ENCODE measurements around the gene KLHL25.

Gene KLHL25

DNA sequence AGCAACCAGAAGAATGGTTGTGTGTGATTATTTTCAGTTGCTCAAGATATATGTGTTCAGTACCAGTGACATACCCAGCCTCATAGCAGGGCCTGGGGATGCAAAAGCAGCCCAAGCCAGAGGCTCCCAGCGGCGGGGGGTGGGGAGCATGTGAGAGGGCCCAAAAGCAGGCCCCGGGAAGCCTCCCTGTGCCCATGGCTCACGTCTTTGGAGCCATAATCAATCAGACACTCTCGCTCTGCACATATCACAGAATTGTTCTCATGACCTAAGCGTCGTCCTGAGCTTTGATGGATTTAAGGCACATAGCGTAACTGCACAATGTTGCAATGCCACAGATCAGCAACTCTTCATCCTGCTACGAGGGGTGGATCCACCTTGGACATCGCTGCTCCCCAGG is 20.8 kb downstream of the KLHL25 start:
- no peak for DNase-seq (ENCODE audit: low read depth)

DNA sequence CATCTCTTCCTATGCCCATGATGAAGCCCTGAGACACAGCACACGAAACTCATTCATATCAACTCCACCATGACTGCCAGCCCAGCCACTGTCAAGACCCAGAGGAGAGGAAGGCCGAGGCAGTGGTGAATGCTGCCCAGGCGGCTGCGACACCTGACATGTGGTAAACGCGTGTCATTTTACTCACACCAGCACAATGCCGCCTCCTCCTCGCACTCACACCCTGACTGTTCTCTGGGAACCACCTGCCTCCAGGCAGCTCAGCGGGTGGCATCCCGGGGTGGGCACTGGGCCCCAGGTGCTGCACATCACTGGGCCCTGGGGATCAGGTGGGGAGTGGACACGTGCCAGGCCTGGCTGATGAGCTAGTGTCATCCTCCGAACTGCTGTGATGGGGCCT is 21.5 kb downstream of the KLHL25 start:
- DNase-seq (ENCODE audit: low read depth), result no peak

DNA sequence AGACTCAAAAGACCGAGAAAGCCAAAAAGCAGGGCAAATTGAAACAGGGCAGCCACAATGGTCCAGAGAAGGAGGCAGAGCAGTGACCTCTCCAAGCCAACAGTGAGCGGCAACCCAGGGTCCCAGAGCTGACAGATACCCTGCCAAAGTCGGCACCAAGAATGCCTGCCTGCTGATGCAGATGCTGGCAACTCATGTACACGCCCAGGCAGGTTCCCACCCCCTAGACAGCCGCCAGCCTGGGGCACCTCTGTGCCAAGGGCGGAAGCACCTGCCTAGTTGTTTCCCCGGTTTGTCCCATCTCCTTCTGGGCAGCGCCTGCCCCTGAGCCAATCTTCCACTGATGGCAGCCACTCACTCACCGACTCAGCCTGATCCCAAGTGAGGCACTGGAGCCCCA is 22.1 kb downstream of the KLHL25 start:
- no peak for DNase-seq (ENCODE audit: low read depth)

DNA sequence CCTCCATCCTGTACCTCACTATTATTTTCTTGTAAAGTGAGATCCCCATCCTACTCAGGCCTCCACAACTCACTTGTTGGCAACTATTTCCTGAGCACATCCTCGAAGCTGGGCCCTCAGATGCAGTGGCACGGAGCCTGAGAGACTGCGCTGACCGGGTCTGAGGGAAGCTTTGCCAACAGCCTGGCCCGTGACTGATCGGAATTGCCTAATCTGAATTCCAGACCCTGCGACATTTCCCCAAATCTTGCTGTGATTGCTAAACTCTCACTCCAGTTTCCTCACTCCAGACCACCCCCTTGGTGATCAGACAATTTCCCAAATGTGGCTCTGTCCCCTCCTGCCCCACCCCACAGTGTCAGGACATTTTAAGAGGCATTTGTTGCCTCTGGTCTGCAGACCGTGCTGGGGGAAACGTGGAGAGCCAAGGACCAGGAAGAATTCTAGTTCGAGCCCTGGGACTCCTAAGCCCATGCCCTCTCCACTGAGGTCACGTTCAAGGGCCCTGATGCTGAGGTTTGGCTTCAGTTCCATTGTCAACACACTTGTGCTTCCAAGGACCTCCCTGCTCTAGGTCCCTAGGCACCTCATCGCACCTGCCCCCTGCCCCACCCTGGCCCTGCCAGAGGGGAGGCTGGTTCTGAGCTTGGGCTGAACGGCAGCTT is 22.8 kb downstream of the KLHL25 start:
- no peak for DNase-seq (ENCODE audit: low read depth)

DNA sequence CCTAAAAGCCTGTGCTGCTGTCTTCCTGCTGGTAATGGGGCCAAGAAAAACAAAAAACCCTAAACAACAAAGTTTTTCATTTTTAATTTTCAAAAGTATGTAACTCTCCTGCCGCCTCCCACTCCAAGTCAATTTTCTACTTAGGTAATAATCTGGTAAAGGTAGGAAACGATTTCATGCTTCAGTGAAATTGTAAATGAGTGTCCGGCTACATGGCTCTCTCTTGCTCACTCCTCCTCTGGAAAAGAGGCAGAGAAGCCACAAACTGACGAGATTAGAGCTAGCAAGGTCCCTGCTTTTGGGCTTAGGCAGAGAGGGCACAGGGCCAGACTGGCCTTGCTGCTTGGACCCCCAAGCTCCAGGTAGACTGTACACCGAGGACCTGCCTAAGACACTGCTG is 23.5 kb downstream of the KLHL25 start:
- no peak for DNase-seq (ENCODE audit: low read depth)

DNA sequence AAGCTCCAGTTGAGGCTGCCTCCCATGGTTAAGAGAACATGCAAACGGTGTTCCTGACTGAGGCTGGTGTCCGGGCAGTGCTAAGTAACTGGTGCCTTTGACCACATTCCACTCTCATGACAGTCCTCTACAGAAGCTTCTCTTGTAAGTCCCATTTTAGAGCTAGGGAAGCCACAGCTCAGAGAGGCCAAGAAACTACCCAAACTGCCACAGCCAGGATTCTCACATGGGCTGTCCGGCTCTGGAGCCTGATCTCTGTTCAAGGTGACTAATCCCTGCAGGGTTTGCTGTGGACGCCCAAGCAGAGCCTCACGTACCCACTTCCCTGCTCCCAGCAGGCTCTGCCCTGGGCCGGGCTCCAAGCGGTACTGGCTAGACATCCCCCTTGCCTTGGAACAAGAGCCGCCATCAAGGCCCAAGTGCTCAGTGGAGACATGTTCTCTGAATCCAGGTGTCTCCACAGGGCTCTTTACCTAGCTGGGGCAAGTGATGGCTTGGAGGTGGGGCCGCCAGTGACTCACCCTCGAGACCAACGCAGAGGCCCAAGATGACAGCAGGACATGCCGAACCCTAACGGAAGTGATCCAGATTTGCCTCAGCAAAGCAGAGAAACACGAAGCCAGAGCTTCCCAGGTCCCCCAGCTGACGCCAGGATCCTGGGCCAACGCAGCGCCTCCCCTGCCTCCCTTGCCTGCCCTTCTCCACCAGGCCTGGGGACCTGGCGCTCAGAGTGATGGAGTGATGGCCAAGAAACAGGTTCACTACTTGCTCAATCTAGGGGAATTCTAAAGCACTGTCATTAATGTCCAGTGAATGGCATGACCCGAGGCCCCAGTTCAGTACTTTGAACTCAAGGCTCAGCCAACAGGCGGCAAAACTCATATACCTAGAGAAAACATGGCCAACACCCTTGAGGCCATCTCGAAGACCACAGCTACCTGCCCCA is 24.4 kb downstream of the KLHL25 start:
- DNase-seq (ENCODE audit: low read depth), result no peak

DNA sequence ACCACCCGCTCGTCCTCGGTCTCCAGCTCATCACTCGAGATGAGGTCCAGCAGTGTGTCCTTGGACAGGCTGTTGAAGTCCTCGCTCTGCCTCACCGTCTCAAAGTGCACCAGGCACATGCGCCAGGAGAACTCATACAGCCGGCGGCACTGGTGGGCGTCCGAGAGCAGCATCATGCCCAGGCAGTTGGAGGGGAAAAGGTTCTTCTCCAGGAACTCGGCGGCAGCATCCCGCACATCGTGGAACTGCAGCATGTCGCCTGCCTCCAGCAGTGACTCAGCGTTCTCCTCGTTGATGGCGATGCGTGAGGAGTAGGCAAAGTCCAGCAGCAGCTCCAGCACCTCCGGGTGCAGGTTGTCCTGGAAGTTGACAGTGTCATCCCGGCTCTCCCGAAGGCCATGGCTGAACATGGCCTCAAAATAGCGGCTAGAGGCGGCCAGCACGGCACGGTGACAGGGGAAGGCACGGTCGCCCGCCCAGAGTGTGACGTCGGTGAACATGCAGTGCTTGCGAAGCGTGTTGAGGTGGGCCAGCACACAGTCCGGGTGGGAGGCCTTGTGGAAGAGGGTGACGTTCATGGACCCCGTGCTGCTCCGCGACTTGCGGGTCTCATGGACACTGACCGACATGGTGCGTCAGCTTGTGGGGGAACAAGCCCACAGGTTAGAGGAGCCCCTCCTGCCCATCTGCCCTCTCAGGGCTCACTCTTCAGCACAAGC is 25.4 kb downstream of the KLHL25 start:
- no peak for DNase-seq (ENCODE audit: low read depth)

DNA sequence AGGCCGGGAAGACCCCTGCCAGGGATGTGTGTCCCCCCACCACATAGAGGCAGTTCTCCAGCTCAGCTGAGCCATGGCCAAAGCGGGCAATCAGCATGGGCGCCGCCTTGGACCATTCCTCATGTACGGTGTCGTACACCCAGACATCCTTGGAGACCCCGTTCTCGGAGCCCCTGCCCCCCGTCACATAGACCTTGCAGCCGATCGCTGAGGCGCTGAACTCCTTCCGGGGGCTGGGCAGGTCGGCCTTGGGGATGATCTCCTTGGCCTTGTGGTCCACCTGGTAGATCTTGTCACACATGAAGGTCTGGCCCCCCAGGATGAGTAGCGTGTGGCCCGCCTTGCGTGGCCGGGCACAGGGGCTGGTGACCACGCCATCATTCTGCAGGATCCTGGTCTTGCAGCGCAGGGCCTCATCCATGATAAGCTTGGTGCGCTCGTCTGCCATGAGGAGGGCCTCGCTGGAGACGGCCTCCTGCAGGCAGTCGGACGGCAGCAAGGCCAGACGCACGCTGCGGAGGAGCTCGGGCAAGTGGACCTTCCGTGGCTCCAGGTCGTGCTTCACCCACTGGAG is 26.0 kb downstream of the KLHL25 start:
- DNase-seq (ENCODE audit: low read depth), result no peak

DNA sequence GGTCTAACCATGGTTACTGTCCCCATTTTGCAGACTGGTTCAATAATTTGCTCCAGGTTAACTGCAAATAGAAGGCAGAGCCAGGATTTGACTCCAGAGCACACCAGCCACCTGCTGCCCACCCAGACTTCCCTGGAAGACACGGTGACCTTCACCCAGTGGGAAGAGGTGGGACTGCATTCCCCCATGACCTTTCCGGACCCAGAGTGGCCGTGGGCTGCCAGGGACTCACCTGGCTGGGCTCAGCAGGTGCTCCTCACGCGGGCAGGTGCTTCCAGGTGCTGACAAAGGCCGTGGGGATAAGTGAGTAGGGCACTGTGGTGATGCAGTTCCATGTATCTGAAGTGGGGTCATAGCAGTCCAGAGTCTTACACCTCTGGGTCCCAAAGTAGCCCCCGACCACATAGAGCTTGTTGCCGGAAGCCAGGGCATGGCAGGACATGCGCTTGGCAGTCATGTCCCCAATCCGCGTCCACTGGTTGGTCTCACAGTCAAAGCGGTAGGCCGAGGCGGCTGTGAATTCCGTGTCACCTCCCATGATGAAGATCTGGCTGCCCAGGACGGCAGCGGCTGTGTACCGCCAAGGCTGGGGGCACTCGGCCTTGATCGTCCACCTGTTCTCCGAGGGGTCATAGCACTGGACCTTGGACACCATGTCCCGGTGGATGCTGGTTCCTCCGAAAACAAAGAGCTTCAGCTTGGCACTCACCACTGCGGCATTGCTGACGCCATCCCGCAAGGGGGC is 26.8 kb downstream of the KLHL25 start:
- DNase-seq (ENCODE audit: low read depth), result no peak

DNA sequence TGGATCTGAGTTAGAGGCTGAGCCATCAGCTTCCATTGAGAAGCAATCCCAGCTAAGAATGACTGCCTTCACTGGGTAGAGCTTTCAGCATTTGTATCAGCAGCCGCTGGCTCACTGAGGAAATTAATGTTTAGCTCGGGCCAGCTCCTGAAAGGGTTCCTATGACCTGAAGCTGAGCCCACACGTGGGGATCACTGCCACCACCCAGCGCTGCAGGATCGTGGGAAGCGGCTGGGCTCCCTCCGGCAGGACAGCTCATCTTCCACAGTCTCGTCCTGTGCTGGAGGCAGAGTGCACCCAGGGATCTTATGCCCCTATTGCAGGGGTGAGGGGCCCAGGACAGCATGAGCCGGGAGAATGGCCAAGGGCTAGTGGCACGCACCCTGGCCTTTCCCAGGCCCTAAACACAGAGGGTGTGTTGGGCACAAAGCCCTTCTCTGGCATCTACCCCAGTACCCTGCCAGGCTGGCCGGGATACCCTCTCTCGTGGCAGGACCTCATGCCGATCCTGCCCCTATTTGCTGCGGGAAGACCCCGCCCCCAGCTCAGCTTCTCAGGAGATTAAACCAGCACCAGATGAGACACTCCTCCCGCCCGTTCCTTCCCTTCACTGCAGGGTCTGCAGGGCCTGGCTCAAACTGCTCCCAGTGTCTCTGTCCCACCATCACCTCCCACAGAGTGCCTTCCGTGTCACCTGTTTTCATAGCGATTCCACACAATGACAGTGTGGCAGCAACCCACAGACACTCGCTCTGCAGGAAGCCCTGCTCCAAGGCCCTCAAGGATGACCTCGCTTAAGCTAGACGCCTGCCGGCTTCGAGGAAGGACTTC is 28.5 kb downstream of the KLHL25 start:
- no peak for DNase-seq (ENCODE audit: low read depth)

DNA sequence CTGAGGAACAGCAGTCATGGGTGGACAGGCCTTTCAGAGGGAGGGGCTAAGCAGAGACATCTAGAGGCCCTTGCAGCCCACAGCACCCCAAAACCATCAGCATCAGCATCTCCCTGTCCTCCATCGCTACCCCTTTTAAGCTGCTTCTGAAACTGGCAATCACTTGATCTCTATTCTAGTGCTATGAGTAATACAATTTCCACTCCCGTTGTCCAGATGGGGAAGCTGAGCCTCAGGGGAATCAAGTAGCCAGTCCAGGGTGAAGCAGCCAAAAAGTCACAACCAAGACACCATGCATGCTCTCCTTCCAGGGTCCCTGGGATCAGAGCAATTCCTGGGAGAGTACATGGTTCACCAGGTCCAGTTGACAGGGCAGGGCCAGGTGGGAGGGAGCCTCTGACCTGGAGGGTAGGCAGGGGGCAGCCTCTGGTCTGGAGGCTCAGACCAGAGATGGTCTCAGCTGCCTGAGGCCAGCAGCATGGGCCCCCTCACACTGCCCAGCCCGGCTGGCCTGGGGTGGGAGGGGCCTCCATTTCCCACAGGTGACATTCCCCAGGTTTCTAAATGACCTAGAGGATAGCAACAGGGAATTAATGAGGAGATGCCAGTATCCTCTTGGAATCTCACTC is 30.0 kb downstream of the KLHL25 start:
- DNase-seq (ENCODE audit: low read depth), result no peak

DNA sequence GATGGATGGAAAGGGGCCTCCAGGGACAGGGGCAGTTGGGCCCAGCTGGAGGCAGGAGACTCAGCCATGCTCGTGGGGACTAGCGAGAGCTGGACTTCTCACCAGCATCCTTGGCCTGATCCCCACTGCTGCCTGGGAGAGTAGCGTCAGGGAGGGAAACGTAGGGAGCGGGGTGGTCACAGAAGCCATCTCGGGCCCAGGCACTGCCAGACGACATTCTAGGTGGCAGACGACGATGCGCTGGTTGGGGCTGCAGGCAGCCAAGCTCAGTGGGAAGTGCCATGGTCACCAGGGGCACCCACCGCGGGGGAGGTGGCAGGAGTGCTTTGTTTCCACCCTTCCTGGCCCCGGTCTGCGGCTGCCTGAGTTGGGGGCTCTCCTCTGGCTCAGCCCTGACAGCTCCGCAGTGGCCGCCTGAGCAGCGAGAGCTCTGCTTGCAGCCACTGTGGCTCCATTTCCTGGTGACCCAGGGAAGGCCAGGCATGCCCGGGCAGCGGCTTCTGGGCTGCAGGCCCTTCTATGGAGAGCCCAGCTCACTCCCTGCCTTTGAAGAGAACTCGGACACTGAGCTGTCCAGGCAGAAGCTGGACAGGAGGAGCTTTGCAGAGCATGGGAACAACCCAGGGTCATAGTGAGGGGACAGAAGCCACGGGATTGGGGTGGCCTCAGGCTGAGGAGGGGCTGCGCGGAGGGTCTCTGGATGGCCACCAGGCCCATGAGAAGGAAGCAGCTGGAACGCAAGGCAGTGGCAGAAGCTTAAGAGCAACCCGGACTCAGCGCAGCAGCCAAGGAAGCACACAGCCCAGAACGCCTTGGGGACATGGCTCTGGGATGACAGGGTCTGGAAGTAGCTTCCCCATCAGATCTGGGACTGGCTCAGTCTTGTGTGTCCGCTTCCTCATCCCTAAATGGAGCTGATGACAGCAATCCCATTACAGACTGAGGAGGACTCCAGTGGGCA is 30.8 kb downstream of the KLHL25 start:
- DNase-seq (ENCODE audit: low read depth), result no peak

DNA sequence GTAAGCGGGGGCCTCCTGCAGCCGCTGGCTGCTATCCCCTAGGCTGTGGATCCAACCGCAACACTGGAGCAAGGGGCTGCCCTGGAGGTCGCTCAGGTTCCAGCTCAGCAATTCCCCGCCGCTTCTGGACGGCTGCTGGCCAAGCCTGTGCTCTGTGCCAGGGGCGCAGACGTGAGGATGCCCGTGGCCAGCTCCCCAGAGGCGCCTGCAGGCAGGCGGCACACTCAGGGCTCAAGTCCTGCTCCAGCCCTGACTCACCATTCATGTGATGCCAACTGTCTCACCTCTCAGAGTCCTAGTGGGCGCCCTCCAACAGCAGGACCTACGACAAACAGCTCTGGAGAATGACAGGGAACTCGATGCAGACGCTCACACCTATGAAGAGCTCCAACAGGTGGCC is 31.6 kb downstream of the KLHL25 start:
- no peak for DNase-seq (ENCODE audit: low read depth)

DNA sequence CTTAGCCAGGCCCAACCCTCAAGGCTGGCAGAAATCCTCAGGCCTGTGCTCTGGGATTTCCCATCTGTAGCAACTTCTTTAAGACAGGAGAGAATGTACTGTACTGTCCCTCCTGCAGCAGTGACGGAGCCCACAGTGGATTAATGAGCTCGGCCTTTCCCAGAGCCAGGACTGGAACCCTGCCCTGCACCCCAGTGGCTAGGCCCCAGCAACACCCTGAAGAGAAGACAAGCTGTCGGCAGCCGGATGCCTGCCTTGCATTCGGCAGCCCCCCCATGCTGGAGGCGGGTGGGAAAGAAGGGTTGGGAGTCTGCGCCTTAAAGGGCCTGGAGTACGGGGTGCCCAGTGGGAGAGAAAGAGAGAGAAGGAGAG is 32.0 kb downstream of the KLHL25 start:
- no peak for DNase-seq (ENCODE audit: low read depth)

DNA sequence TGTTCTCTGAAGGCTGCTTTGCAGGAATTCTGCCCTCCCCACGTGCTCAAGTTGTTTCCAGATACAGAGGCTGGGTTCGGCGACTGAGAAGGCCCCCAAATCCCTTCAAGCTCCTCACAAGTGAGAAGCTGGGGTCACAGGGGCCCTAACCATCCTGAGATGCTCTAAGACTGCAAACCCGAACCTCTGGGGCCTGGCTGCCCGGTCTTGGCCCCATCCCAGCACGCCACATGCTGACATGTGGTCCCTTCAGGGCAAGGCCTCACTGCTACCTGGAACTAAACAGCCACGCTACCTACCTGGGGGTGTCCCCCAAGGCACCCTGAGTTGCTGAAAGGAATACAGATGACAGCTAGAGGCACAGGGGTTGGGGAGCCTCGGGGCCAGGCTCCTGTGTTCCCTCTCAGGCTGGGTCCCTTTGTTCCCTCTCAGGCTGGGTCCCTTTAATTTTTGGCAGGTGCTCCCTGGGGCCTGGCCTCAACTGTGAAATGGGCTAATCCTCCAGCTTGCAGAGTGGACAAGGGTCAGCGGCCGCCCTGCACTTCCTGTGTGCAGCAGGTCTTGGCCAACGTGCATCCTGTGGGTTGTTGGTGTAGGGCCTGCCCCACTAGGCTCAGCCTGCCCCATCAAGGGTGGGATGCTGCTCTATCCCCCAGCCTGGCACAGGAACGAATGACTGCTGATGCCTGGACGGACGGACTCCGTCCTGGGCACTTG is 32.5 kb downstream of the KLHL25 start:
- no peak for DNase-seq (ENCODE audit: low read depth)

DNA sequence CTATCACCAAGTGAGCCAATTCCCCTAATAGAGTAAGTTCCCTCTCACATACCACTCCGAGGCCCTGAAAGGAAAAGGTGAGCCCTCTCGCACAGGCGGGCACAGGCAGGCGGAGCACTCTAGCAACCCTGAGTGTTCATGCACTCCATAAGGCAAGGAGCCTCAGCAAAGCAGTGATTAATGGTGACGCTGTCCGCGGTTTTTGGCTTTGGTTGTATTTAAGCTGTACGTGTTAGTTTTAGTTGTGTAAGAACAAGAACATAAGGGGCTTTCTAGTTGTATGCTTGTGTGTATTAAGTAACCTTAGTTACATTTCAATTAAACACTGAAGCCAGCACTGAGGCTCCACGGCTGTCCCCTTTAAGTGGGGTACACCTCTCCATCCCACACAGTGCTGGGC is 33.1 kb downstream of the KLHL25 start:
- DNase-seq (ENCODE audit: low read depth), result no peak

DNA sequence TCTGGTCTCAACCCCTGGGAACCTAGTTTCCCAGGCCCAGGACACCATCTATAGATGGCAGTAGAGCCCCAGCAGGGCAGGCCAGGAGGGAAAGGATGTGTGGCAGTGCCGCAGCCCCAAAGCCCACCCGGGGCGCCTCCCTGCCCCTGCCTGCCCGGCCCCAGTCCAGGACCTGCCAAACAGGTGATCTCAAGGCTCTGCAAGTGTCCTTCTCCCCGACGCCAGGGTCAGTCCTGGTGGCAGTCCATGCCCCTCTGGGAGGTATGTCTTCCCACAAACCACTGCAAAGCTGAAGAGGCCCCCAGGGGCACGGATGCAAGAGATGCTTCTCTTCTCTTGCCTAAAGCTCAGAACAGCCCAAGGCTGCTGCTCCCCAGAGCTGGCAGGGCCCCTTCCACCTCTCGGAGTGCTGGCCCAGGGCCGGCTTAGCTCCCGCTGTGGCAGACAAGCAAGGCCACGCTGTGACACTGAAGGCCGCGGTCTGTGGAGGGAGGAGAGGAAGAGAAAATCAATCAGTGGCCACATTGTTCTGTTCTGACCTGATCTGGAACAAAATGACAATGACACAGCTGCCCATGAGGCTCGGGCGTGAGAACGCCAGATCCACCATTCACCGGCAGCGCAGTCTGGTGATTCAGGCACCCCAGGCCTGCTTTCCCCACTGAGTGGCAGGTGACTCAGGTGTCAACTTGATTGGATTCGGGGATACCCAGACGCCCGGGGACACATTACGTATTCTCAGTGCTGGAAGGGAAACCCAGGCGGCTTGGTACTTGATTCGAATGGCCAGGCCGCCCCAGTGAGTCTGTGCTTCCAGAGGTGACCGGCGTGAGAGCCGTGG is 34.0 kb downstream of the KLHL25 start:
- DNase-seq (ENCODE audit: low read depth), result no peak

DNA sequence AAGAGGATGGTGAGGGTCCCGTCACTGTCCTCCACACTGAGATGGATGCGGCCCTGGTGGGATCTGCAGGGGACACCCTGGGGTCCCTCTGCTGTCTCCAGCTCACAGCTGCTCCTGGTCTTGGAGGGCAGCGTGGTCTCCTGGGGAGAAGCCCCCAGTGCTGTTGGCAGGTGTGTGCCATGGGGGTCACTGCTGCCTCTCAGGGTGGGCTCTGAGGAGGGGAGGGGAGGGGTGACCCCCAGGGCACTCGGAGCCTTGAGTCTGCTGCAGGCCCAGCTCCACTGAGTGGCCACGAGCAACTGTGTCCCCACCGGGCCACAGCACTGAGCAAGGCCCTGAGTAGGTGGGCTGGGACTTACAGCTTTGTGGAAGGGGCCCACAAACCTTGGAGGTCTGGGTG is 34.7 kb downstream of the KLHL25 start:
- no peak for DNase-seq (ENCODE audit: low read depth)
